Measurements from ENCODE around the gene CUBN. TPM values are rescaled to one million over a fixed set of nuclear protein-coding genes. Genes with fewer than 3 reads are reported as not detected.

The CUBN gene
- total and polyA plus RNA-seq, 2 of the 13 experiments (the other 11 are each of a cell fraction or from before 2014, with no cell fraction given) = 0.27 to 0.32 TPM

GRCh38 chr10:16966991-16967865, 162.4 kb downstream of the CUBN start:
- WGBS (ENCODE audit: low lambda C conversion rate) = 57% methylated on average over 11 of the region's 11 CpGs
- Histone ChIP-seq H4K20me1 (ENCODE audit: insufficient read depth, low read length) (no peaks in the 10 kb centered on the region), H3K9me3 (ENCODE audit: low read length) (no peaks in the 10 kb centered on the region), H3K79me2 (ENCODE audit: insufficient read depth, low read length) (no peaks in the 10 kb centered on the region), H3K4me1 (ENCODE audit: insufficient read depth, low read length) (no peaks in the 10 kb centered on the region), H3K4me2 (ENCODE audit: low read depth, low read length) (no peak overlapping the region), H3K27ac (ENCODE audit: extremely low read length, insufficient read depth, low read length) (no peak overlapping the region), H2AFZ (ENCODE audit: low read length) (no peak overlapping the region), H3K27me3 (ENCODE audit: control insufficient read depth in 1 of 2, insufficient read depth in 2 of 2, low read length in 2 of 2) (no peaks in the 10 kb centered on the region), H3K36me3 (replicated peaks in 1 of 2; ENCODE audit: control insufficient read depth in 1 of 2, insufficient read depth in 2 of 2, low read length in 2 of 2) (no peaks in the 10 kb centered on the region), H3K4me3 (replicated peaks in 1 of 3; ENCODE audit: insufficient read depth in 1 of 3, low read depth in 2 of 3, low read length in 3 of 3) (no peak overlapping the region), H3K9ac (ENCODE audit: insufficient read depth, low read depth, low read length) (no peak overlapping the region)
- in situ Hi-C loops (cut with HindIII; ENCODE audit: extremely low pct_ligation_motif_present, low pct_unique_long_range_greater_than_20kb) = no loop called here
- ATAC-seq (no peak), DNase-seq (ENCODE audit: low spot score) (no peak), FAIRE-seq (no peak)
- POLR2A ChIA-PET = no interaction called here
- TF ChIP-seq REXO4 (CRISPR knock-in tag; IDR thresholded peaks at IDR 0.05; ENCODE audit: borderline replicate concordance) (no peak), ZNF564 (CRISPR knock-in tag; IDR thresholded peaks at IDR 0.05) (no peak), ZNF672 (CRISPR knock-in tag; IDR thresholded peaks at IDR 0.05) (no peak), ZNF253 (CRISPR knock-in tag; IDR thresholded peaks at IDR 0.05; ENCODE audit: borderline replicate concordance) (no peak), ZNF746 (CRISPR knock-in tag; IDR thresholded peaks at IDR 0.05) (no peak), EHMT2 (IDR thresholded peaks at IDR 0.05; ENCODE audit: borderline replicate concordance, low read depth, low read length) (no peak), ONECUT2 (CRISPR knock-in tag; IDR thresholded peaks at IDR 0.05) (no peak), KMT2A (CRISPR knock-in tag; IDR thresholded peaks at IDR 0.05) (no peak), ZNF460 (CRISPR knock-in tag; IDR thresholded peaks at IDR 0.05; ENCODE audit: borderline replicate concordance) (no peak), CENPBD1 (CRISPR knock-in tag; IDR thresholded peaks at IDR 0.05; ENCODE audit: borderline replicate concordance, low read depth) (no peak), HHEX (CRISPR knock-in tag; IDR thresholded peaks at IDR 0.05) (no peak), ZNF879 (CRISPR knock-in tag; IDR thresholded peaks at IDR 0.05) (no peak), CHD4 (IDR thresholded peaks at IDR 0.05; ENCODE audit: borderline replicate concordance, low read length) (no peak), ATF3 (CRISPR knock-in tag; IDR thresholded peaks at IDR 0.05) (no peak), FOXO4 (CRISPR knock-in tag; conservative IDR thresholded peaks at IDR 0.05) (no peak), ZNF503 (CRISPR knock-in tag; IDR thresholded peaks at IDR 0.05) (no peak)
- CTCF ChIA-PET (ENCODE audit: low intra/inter-chr PET ratio, low total read pairs) = no interaction called here
- intact Hi-C loops (cut with micrococcal nuclease; ENCODE audit: unreplicated experiment) = no loop called here
- BruUV-seq (replicated peaks) = no TSS peak
